Dendritic cell treated with granulocyte-macrophage colony-stimulating factor and Interleukin-4, amounts not matched to agents 40 ng/mL and 50 ng/mL, for 4 days (primary cell): ENCODE results near the gene S100A4.

Source experiments
- H3K27ac Mint-ChIP-seq: one replicate; pipeline ENCODE4 v1.8.0; 2022; ENCODE audit warnings: mild to moderate bottlenecking, mixed read lengths
- H3K27me3 Mint-ChIP-seq: one replicate; pipeline ENCODE4 v1.8.0; 2022; ENCODE audit warnings: mild to moderate bottlenecking, mixed read lengths
- H3K36me3 Mint-ChIP-seq: one replicate; pipeline ENCODE4 v1.8.0; 2022; ENCODE audit warnings: low read depth, mixed read lengths
- H3K4me1 Mint-ChIP-seq: one replicate; pipeline ENCODE4 v1.8.0; 2022; ENCODE audit warnings: low read depth, mixed read lengths
- H3K4me3 Mint-ChIP-seq: one replicate; pipeline ENCODE4 v1.8.0; 2022; ENCODE audit warnings: mild to moderate bottlenecking, moderate library complexity, mixed read lengths
- H3K9me3 Mint-ChIP-seq: one replicate; pipeline ENCODE4 v1.8.0; 2022; ENCODE audit warnings: mixed read lengths
- intact Hi-C: fragments of 100-400 bp; cut with micrococcal nuclease; formaldehyde crosslinking; loops from one replicate; pipeline ENCODE4 v1.15.0; 2022

Gene S100A4

DNA sequence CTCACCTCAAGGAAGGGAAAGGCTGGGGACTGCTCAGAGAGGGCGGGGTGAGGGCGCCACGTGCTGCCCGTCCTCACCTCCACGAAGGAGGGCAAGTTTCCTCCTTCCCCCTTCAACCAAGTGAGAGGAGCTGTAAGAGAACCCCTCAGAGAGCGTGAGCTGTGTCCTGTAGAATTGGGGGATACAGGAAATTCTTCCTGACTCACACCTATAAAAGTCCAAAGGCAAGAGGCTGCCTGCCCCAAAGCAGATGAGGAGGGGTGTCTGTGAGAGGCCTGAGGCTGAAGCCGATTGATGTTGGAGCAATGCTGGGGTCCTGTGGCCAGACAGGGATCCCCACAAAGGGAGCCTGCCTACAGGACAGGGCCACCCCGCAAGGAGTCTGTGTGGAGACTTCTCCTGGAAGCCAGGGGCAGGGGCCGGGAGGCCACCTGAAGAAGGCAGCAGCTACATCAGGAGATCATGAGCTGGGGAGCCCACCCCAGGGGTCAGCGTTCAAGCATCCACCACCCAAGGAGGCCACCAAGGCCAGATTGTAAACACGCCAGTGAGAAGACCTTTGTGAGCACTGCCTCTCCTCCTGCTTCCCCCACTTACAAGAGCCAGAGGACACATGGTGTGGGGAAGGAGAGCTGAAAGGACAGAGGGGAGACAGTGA lies 37.6 kb downstream of the S100A4 start:
- H3K27ac Mint-ChIP-seq = peak overlapping the region; percentile 22

DNA sequence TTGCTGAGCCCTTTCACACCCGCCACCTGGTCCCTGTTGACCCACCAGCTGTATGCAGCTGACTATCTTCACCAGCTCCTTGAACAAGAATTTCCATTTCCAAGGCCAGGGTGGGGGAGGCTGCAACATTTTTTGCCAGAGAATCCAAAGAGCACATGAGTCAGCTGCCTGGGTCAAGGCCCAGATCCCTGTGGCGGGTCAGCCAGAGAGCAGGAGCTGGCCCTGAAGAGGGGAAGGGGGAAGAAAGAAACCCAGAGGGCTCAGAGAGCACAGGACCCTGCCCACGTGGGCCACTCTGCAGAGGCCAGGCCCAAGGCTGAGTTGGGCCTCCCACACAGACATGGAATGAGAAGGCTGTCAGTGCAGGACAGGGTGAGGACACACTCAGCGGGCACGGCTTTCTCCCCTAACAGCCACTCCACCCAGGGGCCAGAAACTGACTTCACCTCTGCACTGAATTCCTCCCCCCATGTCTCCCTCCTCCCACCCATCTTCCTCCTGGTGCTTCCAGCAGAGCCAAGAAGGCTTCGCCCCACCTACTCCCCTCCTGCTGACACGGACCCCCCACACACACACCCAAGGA lies 38.7 kb downstream of the S100A4 start:
- no peak overlapping the region for H3K4me3 Mint-ChIP-seq
- H3K4me1 Mint-ChIP-seq = peaks cover 8% of the 10 kb centered on the region
- intact Hi-C loops = no loop called here
- H3K27me3 Mint-ChIP-seq = peaks cover 1% of the 10 kb centered on the region
- no peaks in the 10 kb centered on the region for H3K36me3 Mint-ChIP-seq
- no peaks in the 10 kb centered on the region for H3K9me3 Mint-ChIP-seq
- H3K27ac Mint-ChIP-seq = no peak overlapping the region

More for the DNA sequence above, 37.6 kb downstream of the S100A4 start:
- peaks cover 14% of the 10 kb centered on the region for H3K4me1 Mint-ChIP-seq
- H3K36me3 Mint-ChIP-seq = no peaks in the 10 kb centered on the region
- H3K9me3 Mint-ChIP-seq = no peaks in the 10 kb centered on the region
- no peak overlapping the region for H3K4me3 Mint-ChIP-seq
- intact Hi-C loops = no loop called here
- H3K27me3 Mint-ChIP-seq = peaks cover 1% of the 10 kb centered on the region

DNA sequence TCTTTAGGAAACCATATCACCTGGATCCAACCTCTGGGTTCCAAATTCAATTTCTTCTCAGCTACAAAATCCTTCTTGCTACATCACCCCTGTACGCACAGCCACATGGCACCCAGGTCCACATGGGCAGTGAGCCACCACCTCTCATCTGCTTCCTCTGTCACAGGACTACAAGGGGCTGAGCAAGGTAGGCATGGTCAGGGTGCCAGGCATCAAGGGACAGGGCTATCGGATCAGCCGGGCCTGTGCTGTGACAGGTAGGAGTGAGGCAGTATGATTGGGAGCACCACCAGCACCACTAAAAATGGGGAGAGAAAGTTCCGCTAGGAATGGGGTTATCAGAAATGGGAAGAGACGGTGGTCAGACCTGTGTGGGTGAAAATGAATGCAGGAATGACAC lies 39.2 kb downstream of the S100A4 start:
- H3K4me3 Mint-ChIP-seq = no peak overlapping the region
- intact Hi-C loops = no loop called here
- no peaks in the 10 kb centered on the region for H3K36me3 Mint-ChIP-seq
- peaks cover 8% of the 10 kb centered on the region for H3K4me1 Mint-ChIP-seq
- H3K27me3 Mint-ChIP-seq = peaks cover 1% of the 10 kb centered on the region
- H3K9me3 Mint-ChIP-seq = no peaks in the 10 kb centered on the region
- no peak overlapping the region for H3K27ac Mint-ChIP-seq

DNA sequence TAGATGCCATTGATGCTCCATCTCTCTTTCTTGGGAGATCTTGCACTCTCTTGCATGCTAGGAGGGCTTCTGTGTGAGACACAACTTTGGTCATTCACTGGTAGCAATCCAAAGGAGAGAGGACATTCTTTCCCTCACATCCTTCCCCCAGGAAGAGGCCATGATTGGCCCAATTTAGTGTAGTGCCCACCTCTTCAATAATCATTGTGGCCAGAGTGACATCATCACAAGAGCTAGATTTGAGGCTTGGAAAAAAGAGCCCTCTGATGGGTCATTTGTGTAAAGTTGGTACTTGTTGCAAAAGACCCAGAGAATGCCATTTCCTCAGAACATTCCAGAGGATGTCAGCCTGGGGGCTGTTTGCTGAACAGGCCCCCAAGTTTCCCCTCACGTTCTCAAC lies 40.0 kb downstream of the S100A4 start:
- intact Hi-C loops = no loop called here
- Mint-ChIP-seq H3K27me3 (peaks cover 1% of the 10 kb centered on the region), H3K36me3 (no peaks in the 10 kb centered on the region), H3K27ac (no peak overlapping the region), H3K4me1 (peaks cover 8% of the 10 kb centered on the region), H3K9me3 (no peaks in the 10 kb centered on the region), H3K4me3 (no peak overlapping the region)

GRCh38 chr1:153503766-153504165 lies 41.8 kb downstream of the S100A4 start:
- Mint-ChIP-seq H3K4me1 (peaks cover 8% of the 10 kb centered on the region), H3K4me3 (no peak overlapping the region), H3K36me3 (no peaks in the 10 kb centered on the region), H3K27me3 (peaks cover 4% of the 10 kb centered on the region), H3K9me3 (no peaks in the 10 kb centered on the region), H3K27ac (no peak overlapping the region)
- intact Hi-C loops = no loop called here

DNA sequence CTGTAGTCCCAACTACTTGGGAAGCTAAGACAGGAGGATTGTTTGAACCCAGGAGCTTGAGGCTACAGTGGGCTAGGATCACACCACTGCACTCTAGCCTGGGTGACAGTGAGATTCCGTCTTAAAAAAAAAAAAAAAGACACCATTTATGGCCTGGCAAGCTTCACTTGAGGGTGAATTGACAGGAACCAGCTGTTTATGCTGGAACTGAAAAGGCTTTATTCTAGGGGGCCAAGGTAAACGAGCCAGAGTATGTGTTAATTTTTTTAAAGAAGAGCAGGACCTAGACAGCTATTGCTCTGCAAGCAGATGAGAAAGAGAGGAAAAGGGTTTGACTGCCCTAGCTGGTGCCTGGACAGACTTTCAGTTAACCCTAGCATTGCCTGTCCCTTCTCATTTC lies 46.9 kb downstream of the S100A4 start:
- Mint-ChIP-seq H3K4me1 (no peaks in the 10 kb centered on the region), H3K4me3 (no peak overlapping the region), H3K9me3 (no peaks in the 10 kb centered on the region)

GRCh38 chr1:153495536-153495935 lies 50.1 kb downstream of the S100A4 start:
- Mint-ChIP-seq H3K36me3 (no peaks in the 10 kb centered on the region), H3K4me1 (peaks cover 10% of the 10 kb centered on the region), H3K4me3 (no peak overlapping the region), H3K27ac (no peak overlapping the region), H3K9me3 (no peaks in the 10 kb centered on the region), H3K27me3 (peaks cover 14% of the 10 kb centered on the region)
- intact Hi-C loops = loop anchor here (1.0 kb wide), 1 partner anchor 143 kb away; no protein-coding TSS in a partner anchor

More for the DNA sequence above, 46.9 kb downstream of the S100A4 start:
- Mint-ChIP-seq H3K36me3 (no peaks in the 10 kb centered on the region), H3K27ac (no peak overlapping the region), H3K27me3 (peaks cover 8% of the 10 kb centered on the region)
- intact Hi-C loops = no loop called here

DNA sequence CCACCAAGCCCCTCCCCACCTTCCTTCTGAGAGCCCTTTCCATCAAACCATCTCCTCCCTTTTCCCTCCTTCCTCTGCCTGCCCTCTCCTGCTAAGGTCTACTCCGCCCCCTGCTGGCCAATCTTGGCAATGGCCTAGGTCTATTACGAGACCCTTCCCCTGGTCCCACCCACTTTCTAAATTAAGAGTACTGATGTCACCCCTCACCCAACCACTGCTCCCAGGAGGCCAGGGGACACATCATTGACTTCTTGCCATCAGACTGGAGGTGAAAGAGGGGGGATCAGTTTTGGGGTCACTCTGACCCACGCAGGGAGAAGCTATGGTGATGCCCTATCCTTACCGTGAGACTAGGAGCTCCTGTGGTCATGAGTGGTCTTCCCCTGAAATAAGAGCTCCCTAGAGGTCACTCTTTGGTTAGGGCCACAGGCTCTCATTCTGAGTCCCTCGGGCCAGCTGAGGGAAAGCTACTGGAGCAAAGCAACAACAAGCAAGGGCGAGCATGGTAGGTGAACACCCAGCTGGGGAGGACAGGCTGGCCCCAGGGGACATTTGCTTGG lies 50.5 kb downstream of the S100A4 start:
- no peak overlapping the region for H3K4me3 Mint-ChIP-seq
- no peak overlapping the region for H3K27ac Mint-ChIP-seq
- peaks cover 11% of the 10 kb centered on the region for H3K4me1 Mint-ChIP-seq
- H3K36me3 Mint-ChIP-seq = no peaks in the 10 kb centered on the region
- intact Hi-C loops = loop anchor here (1.0 to 5.0 kb wide), 2 partner anchors 93 to 143 kb away; no protein-coding TSS in a partner anchor
- no peaks in the 10 kb centered on the region for H3K9me3 Mint-ChIP-seq
- peaks cover 14% of the 10 kb centered on the region for H3K27me3 Mint-ChIP-seq
